D721Med (cell line): ENCODE data around the gene TMEM200B.
"Not testable (repeated sequence)": the region's sequence is repeated elsewhere in the genome, so short reads cannot be mapped to it uniquely, and the experiment has no call there.

Experiments used
- DNase-seq: peaks from one replicate; pipeline ENCODE4 v3.0.0; 2011; ENCODE audit warnings: low spot score; ENCODE audit not compliant: insufficient read length
- FAIRE-seq: peaks from 2 replicates; lab custom pipeline; 2011; peaks lifted over from hg19 to GRCh38; lab: Jason Lieb, UNC
- TF ChIP-seq, protein P1 (sequence below): IDR thresholded peaks from 2 replicates; pipeline ENCODE4 v1.5.1; 2012; ENCODE audit warnings: mild to moderate bottlenecking, control low read depth; ENCODE audit not compliant: insufficient read depth; ENCODE audit errors: missing control alignments

The TMEM200B gene

DNA sequence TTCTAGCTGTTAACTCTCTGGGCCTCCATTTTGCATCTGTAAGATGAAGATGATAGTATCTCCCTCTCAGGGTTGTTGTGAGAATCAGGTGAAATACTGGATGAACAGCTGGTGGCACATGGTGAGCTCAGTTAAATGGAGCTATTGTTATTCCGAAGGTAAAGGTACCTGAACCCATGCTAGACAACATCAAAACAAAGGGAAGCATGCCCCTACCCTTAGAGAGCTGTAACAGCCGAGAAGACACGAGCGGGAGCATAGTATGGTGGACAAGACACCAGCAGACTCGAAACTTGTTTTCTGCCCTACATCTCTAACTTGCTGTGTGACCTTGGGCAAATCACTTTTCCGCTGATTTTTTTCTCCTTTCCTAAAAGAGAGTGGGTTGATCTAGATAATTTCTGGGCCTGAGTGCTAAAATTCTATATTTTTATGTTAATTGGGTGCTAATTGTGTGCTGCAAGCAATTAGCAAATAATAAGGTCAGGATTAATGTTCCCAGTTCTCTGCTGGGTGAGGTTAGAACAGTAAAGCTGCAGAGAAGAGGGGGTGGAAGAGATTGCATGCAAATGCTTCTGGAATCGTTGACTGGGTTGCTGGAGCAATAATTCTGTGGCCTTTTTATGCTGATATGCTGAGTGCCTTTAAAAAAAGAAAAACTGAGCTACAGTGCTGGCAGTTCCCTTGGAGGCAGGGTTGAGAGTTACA is 10.8 kb downstream of the TMEM200B start:
- TF ChIP-seq, protein P1, sequence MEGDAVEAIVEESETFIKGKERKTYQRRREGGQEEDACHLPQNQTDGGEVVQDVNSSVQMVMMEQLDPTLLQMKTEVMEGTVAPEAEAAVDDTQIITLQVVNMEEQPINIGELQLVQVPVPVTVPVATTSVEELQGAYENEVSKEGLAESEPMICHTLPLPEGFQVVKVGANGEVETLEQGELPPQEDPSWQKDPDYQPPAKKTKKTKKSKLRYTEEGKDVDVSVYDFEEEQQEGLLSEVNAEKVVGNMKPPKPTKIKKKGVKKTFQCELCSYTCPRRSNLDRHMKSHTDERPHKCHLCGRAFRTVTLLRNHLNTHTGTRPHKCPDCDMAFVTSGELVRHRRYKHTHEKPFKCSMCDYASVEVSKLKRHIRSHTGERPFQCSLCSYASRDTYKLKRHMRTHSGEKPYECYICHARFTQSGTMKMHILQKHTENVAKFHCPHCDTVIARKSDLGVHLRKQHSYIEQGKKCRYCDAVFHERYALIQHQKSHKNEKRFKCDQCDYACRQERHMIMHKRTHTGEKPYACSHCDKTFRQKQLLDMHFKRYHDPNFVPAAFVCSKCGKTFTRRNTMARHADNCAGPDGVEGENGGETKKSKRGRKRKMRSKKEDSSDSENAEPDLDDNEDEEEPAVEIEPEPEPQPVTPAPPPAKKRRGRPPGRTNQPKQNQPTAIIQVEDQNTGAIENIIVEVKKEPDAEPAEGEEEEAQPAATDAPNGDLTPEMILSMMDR, result no peak
- DNase-seq, result no peak
- no peak for FAIRE-seq

DNA sequence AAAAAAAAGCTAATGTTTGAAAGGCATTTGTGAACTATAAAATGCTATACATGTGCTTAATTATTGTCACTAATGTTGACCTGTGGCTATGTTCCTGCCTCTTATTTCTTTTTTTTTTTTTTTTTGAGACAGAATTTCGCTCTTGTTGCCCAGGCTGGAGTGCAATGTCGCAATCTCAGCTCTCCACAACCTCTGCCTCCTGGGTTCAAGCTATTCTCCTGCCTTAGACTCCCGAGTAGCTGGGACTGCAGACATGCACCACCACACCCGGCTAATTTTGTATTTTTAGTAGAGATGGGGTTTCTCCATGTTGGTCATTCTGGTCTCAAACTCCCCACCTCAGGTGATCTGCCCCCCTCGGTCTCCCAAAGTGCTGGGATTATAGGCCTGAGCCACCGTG is 15.7 kb downstream of the TMEM200B start:
- DNase-seq, FAIRE-seq: not testable (repeated sequence)

DNA sequence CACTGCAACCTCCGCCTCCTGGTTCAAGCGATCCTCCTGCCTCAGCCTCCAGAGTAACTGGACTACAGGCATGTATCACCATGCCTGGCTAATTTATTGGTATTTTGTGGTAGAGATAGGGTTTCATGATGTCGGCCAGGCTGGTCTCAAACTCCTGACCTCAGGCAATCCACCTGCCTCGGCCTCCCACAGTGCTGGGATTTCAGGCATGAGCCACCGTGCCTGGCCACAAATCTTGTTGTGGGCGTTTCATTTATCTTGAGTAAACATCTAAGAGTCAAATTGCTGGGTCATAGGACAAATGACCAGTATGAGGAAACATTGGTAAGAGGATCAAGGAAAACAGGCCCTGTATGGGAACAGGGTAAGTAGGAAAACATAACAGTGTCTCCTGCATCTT is 17.9 kb downstream of the TMEM200B start:
- TF ChIP-seq, protein P1, result no peak
- FAIRE-seq (no peak), DNase-seq (no peak)

DNA sequence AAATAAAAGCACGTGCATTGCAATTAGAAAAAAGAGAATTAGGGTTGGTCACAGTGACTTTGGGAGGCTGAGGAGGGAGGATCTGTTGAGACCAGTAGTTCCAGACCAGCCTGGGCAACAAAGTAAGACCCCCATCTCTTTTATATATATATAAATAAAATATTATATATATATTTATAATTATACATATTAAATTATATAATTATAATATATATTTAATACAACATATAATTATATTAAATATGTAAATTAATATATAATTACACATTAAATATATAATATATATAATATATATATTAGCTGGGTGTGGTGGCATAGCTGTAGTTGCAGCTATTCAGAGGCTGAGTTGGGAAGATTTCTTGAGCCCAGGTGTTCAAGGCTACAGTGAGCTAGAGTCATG is 23.2 kb downstream of the TMEM200B start:
- FAIRE-seq, result no peak
- DNase-seq, result no peak
- TF ChIP-seq, protein P1, result no peak

DNA sequence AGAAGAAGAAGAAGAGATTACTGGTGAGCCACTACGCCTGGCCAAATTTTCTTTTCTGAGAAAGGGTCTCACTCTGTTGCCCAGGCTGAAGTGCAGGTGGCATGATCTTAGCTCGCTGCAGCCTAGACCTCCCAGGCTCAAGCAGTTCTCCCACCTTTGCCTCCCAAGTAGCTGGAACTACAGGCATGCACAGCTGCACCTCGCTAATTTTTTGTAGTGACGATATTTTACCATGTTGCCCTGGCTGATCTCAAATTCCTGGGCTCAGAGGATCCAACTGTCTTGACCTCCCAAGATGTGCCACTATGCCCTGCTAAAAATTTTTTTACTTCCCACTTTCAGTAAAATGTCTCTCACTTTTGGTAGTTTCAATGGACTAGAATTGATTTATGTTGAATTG is 24.4 kb downstream of the TMEM200B start:
- no peak for FAIRE-seq
- TF ChIP-seq, protein P1, result no peak
- no peak for DNase-seq

DNA sequence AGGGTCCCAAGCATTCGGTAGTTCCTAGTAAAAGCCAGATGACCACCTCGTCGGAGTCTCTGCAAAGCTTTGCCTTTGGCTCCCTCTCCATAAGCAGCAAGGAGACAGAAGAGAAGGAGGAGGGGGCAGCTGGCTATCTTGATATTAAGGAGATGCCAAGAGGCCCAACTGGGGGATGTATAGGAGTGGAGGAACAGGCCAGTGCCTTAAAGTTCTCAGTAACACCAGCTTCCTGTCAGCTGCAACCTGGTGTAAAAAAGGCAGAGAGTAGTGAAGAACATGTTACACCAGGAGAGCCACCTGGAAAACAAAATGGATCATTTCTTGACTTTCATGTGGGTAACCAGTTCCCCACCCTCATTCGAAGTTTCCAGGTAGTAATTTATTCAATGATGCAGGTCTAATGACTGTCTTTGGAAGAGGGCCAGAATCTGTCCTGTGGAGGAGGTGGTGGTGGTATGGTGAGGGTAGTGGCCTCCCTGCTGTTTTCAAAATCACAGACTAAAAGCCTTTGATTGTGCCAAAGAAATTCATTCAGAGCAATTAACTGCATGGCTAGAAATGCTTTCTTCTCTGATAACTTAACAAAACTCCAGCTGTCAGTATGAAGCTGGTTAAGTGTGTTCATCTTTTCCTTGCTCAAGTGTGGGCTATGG is 27.3 kb downstream of the TMEM200B start:
- TF ChIP-seq, protein P1, result no peak
- FAIRE-seq (no peak), DNase-seq (no peak)

DNA sequence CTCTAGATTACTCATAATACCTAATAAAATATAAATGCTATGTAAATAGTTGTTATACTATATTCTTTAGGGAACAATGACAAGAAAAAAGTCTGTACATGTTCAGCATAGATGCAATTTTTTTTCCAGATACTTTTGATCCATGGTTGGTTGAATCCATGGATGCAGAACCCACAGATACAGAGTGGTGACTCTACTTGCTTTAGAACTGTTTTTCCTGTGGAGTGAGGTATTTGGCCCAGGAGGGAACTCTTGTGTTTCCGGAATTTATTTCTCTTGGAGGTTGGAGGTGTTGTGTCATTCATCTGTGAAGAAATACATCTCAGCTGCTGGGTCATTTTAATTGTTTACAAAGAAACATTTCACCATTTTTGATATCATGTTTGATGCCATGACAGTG is 28.7 kb downstream of the TMEM200B start:
- DNase-seq (no peak), FAIRE-seq (no peak)
- TF ChIP-seq, protein P1, result no peak
